Glutamatergic neuron (in vitro differentiated cells): Measurements from ENCODE around the gene ZSWIM1. TPM values are rescaled to one million over a fixed set of nuclear protein-coding genes. Genes with fewer than 3 reads are reported as not detected.

Experiments used
- DNase-seq: peaks from one replicate; pipeline ENCODE4 v3.0.0; 2022
- H3K27ac Mint-ChIP-seq: one replicate; pipeline ENCODE4 v1.8.0; 2020; ENCODE audit warnings: mild to moderate bottlenecking, mixed read lengths, inconsistent platforms; ENCODE audit not compliant: unreplicated experiment
- H3K27me3 Mint-ChIP-seq: one replicate; pipeline ENCODE4 v1.8.0; 2020; ENCODE audit warnings: mild to moderate bottlenecking, moderate library complexity, mixed read lengths, inconsistent platforms; ENCODE audit not compliant: unreplicated experiment
- H3K36me3 Mint-ChIP-seq: one replicate; pipeline ENCODE4 v1.8.0; 2020; ENCODE audit warnings: mild to moderate bottlenecking, mixed read lengths, inconsistent platforms; ENCODE audit not compliant: unreplicated experiment
- H3K4me1 Mint-ChIP-seq: one replicate; pipeline ENCODE4 v1.8.0; 2020; ENCODE audit warnings: mild to moderate bottlenecking, low read depth, mixed read lengths, inconsistent platforms; ENCODE audit not compliant: unreplicated experiment
- H3K4me3 Mint-ChIP-seq: one replicate; pipeline ENCODE4 v1.8.0; 2020; ENCODE audit warnings: mild to moderate bottlenecking, mixed read lengths, inconsistent platforms; ENCODE audit not compliant: unreplicated experiment
- H3K9me3 Mint-ChIP-seq: one replicate; pipeline ENCODE4 v1.8.0; 2020; ENCODE audit warnings: mild to moderate bottlenecking, moderate library complexity, mixed read lengths, inconsistent platforms; ENCODE audit not compliant: unreplicated experiment
- total RNA-seq: library from RNA; stranded (reverse); fragmentation: NEBNext Ultra II Directional; extraction: Animal tissue kit (Norgen Biotek cat#: 25700); gene quantifications from one replicate; pipeline ENCODE4 v1.2.1, GENCODE V29; 2021; ENCODE audit not compliant: unreplicated experiment
- TF ChIP-seq, protein P1 (sequence below): fragments of 200-600 bp; sonication (generic); IDR thresholded peaks from one replicate; pipeline ENCODE4 v1.5.0; 2021; ENCODE audit not compliant: partially characterized antibody, unreplicated experiment

Gene ZSWIM1
- total RNA-seq, 1 donor from 2014 or later, result 10.2 TPM

DNA sequence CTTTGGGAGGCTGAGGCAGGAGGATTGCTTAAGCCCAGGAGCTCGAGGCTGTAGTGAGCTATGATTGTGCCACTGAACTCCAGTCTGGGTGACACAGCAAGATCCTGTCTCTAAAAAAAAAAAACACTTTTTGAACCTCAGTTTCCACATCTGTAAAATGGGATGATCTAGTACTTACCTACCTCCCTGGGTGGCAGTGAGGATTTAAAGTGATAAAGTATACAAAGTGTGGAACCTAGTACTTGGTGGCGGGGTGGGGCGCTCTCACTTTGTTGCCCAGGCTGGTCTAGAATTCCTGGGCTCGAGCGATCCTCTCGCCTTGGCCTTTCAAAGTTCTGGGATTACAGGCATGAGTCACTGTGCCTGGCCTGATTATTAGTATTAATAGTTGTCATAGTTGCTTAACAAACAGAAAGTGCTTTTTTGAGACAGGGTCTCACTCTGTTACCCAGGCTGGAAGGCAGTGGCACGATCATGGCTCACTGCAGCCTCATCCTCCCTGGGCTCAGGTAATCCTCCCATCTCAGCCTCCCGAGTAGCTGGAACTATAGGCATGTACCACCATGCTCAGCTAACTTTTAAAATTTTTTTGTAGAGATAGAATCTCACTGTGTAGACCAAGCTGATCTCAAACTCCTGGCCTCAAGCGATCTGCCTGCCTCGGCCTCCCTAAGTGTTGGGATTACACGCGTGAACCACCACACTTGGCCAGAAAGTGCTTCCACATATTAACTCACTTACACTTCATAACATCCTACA, 37.9 kb downstream of the ZSWIM1 start:
- H3K9me3 Mint-ChIP-seq, result peaks cover 3% of the 10 kb centered on the region
- peak overlapping the region; percentile 95 for H3K27ac Mint-ChIP-seq
- TF ChIP-seq, protein P1, sequence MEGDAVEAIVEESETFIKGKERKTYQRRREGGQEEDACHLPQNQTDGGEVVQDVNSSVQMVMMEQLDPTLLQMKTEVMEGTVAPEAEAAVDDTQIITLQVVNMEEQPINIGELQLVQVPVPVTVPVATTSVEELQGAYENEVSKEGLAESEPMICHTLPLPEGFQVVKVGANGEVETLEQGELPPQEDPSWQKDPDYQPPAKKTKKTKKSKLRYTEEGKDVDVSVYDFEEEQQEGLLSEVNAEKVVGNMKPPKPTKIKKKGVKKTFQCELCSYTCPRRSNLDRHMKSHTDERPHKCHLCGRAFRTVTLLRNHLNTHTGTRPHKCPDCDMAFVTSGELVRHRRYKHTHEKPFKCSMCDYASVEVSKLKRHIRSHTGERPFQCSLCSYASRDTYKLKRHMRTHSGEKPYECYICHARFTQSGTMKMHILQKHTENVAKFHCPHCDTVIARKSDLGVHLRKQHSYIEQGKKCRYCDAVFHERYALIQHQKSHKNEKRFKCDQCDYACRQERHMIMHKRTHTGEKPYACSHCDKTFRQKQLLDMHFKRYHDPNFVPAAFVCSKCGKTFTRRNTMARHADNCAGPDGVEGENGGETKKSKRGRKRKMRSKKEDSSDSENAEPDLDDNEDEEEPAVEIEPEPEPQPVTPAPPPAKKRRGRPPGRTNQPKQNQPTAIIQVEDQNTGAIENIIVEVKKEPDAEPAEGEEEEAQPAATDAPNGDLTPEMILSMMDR, result no peak
- DNase-seq, result no peak
- H3K27me3 Mint-ChIP-seq, result peaks cover 3% of the 10 kb centered on the region
- H3K4me3 Mint-ChIP-seq, result no peak overlapping the region
- H3K36me3 Mint-ChIP-seq, result no peaks in the 10 kb centered on the region
- peaks cover 17% of the 10 kb centered on the region for H3K4me1 Mint-ChIP-seq

DNA sequence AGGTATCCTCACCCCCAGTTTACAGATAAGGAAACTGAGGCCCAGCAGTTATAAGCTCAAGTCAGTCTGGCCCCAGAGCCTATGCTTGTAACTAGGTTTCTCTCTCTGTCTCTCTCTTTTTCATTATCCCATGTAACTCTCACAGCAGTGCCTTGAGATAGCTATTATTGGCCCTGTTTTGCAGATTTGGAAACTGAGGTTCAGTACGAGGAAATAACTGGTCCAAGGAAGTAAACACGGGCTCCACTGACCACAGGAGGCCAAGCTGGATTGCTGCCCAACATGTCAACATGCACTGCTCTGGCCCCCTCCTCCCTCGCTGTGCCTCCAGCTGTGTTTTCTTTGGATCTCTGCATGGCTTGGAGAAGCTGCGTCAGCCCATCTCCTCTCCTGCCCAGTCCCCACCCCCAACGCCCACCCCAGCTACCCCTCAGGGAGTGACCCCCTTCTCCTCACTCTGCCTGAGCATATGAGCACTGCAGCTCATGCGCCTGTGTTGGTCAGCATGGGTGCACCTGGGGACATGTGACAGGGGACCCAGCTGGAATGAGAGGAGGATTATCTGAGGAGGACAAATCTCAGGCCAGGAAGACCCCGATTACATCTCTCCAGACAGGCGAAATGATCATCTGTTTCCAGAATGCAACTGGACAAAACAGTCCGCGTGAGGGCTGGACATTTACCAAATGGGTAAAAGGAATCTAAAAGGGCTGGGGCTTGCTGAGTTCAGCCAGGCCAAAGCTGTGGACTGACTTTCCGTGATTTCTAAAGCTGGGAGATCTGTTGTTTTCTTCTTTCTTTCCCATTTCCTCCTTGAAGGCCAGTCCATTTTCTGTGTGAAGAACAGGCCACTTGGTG, 38.7 kb downstream of the ZSWIM1 start:
- H3K36me3 Mint-ChIP-seq, result no peaks in the 10 kb centered on the region
- H3K9me3 Mint-ChIP-seq, result peaks cover 3% of the 10 kb centered on the region
- TF ChIP-seq, protein P1, result no peak
- DNase-seq, result no peak
- H3K4me3 Mint-ChIP-seq, result peak overlapping the region; percentile 31
- peak overlapping the region; percentile 19 for H3K27ac Mint-ChIP-seq
- peaks cover 3% of the 10 kb centered on the region for H3K27me3 Mint-ChIP-seq
- H3K4me1 Mint-ChIP-seq, result peaks cover 20% of the 10 kb centered on the region

DNA sequence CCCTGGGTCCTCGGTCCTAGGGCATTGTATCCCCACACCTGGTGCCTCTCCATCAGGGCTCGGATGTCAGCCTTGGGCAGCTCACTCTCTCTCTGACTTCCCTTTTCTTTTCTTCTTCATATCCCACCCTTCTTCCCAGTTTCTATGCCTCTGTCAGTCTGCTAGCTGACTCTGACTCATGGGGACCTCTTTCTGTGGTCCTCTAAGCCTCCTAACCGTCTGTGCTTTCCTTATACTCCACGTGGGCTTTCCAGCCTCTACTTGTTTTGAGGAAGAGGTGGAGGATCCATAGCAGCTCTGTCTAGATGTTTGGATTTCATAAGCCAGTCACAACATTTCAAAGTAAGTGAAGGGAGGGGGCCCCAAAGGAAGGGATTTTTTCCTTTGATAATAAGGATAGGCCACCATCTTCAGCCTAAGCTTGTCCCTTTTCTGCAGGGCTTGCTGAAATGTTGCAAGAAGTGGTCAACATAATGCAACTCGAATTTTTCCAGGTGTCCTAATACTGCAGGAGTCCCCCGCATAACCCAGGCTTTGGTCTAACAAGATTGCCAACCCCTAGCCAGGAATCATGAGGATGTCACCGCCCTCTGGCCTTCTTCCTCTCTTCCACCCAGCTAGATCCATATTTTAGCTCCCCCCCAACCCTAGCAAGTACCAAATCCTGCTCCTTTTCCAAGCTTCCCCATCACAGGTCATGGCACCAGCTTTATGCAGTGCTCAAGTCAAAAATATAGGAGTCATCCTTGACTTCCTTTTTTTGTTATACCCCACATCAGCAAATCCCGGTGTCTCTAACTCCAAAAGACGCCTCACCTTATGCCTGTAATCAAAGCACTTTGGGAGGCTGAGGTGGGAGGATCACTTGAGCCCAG, 39.7 kb downstream of the ZSWIM1 start:
- Mint-ChIP-seq H3K36me3 (no peaks in the 10 kb centered on the region), H3K4me3 (no peak overlapping the region), H3K27me3 (peaks cover 3% of the 10 kb centered on the region), H3K4me1 (peaks cover 20% of the 10 kb centered on the region), H3K27ac (peak overlapping the region; percentile 19), H3K9me3 (peaks cover 3% of the 10 kb centered on the region)
- TF ChIP-seq, protein P1, result no peak
- DNase-seq, result no peak

DNA sequence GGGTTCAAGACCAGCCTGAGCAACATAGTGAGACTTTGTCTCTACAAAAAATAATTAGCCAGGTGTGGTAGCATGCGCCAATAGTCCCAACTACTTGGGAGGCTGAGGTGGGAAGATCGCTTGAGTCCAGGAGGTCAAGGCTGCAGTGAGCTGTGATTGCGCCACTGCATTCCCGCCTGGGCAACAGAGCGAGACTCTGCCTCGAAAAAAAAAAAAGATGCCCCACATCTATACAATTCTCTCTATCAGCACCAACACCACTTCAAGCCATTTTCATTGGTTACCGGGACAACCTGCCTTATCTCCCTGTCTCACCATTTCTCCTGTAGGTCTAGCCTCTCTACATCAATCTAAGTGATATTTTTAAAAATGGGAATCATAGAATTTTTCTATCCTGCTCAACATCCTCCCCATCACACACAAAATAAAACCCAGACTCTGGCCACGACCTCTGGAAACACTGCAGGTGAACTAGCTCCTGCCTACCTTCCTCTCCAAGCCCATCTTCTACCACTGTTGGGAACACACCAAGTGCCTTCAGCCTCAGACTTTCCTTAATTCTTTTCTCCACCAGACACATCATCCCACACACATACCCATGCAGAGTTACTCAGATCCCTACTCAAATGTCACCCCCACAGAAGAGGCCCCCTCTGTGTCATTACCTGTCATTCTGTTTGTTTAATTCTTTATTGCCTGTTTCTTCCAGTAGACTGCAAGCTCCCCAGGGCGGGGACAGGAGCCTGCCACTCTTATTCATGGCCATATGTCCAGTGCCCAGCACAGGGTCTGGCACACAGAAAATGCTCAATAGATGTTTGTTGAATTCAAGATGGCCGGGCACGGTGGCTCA, 40.5 kb downstream of the ZSWIM1 start:
- no peak for DNase-seq
- TF ChIP-seq, protein P1, result no peak
- no peak overlapping the region for H3K27ac Mint-ChIP-seq
- peaks cover 20% of the 10 kb centered on the region for H3K4me1 Mint-ChIP-seq
- H3K4me3 Mint-ChIP-seq, result peak overlapping the region; percentile 22
- H3K9me3 Mint-ChIP-seq, result peaks cover 3% of the 10 kb centered on the region
- H3K36me3 Mint-ChIP-seq, result no peaks in the 10 kb centered on the region
- H3K27me3 Mint-ChIP-seq, result peaks cover 3% of the 10 kb centered on the region
